ENCODE measurements around the gene TMPRSS11D.

GRCh38 chr4:67933038-67933437 is 49.2 kb upstream of the TMPRSS11D start:
- TF ChIP-seq CTCF (conservative IDR thresholded peaks at IDR 0.05; ENCODE audit: low read depth, low read length) (no peak), EZH2phosphoT487 (IDR thresholded peaks at IDR 0.05; ENCODE audit: borderline replicate concordance, low read length) (no peak), EZH2 (IDR thresholded peaks at IDR 0.05; ENCODE audit: low read length, unreplicated experiment) (no peak)
